Kidney glomerular epithelial cell (primary cell): ENCODE results near the gene CDH7.

Experiments
- DNase-seq: peaks from one replicate; lab custom pipeline; 2025; lab: John Stamatoyannopoulos, UW

Gene CDH7

GRCh38 chr18:65750389-65751154 is at the start of gene CDH7:
TSS of gene CDH7 (plus strand) at chr18:65751012. CDS start at chr18:65762843, 11,831 bp downstream.
- DNase-seq, result no peak

- no peak for DNase-seq
Measured at GRCh38 chr18:65704046-65704445, 46.8 kb upstream of the CDH7 start.

- no peak for DNase-seq
Measured at GRCh38 chr18:65706646-65707045, 44.2 kb upstream of the CDH7 start.

- DNase-seq, result no peak
Measured at GRCh38 chr18:65711493-65711892, 39.3 kb upstream of the CDH7 start.

- DNase-seq, result no peak
Measured at GRCh38 chr18:65721619-65722018, 29.2 kb upstream of the CDH7 start.

GRCh38 chr18:65725251-65726050 is 25.4 kb upstream of the CDH7 start:
- peak; percentile 17 for DNase-seq

- DNase-seq, result no peak
Measured at GRCh38 chr18:65735155-65735554, 15.7 kb upstream of the CDH7 start.

GRCh38 chr18:65737471-65737955 is 13.3 kb upstream of the CDH7 start:
- no peak for DNase-seq

GRCh38 chr18:65746936-65747335 is 3.9 kb upstream of the CDH7 start:
- DNase-seq, result no peak

- DNase-seq, result no peak
Measured at GRCh38 chr18:65748321-65748720, 2.5 kb upstream of the CDH7 start.

GRCh38 chr18:65749841-65750240 is 971 bp upstream of the CDH7 start:
- DNase-seq, result no peak

GRCh38 chr18:65751155-65752085 is 608 bp downstream of the CDH7 start:
- no peak for DNase-seq

- no peak for DNase-seq
Measured at GRCh38 chr18:65752625-65753325, 2.0 kb downstream of the CDH7 start.

- peak; percentile 30 for DNase-seq
Measured at GRCh38 chr18:65753520-65753919, 2.7 kb downstream of the CDH7 start.

GRCh38 chr18:65754121-65754520 is 3.3 kb downstream of the CDH7 start:
- DNase-seq, result no peak

GRCh38 chr18:65755616-65756015 is 4.8 kb downstream of the CDH7 start:
- no peak for DNase-seq

- no peak for DNase-seq
Measured at GRCh38 chr18:65760457-65760856, 9.6 kb downstream of the CDH7 start.

GRCh38 chr18:65761636-65762295 is 11.0 kb downstream of the CDH7 start:
- DNase-seq, result no peak

- DNase-seq, result no peak
Measured at GRCh38 chr18:65762556-65762955, 11.7 kb downstream of the CDH7 start.

GRCh38 chr18:65767406-65767805 is 16.6 kb downstream of the CDH7 start:
- DNase-seq, result no peak
